ENCODE measurements around the gene WNT16. TPM values are rescaled to one million over a fixed set of nuclear protein-coding genes. Genes with fewer than 3 reads are reported as not detected.
"Not testable (repeated sequence)": the region's sequence is repeated elsewhere in the genome, so short reads cannot be mapped to it uniquely, and the experiment has no call there.

The WNT16 gene
- total RNA-seq, 1 donor from 2014 or later = 0.17 TPM

DNA sequence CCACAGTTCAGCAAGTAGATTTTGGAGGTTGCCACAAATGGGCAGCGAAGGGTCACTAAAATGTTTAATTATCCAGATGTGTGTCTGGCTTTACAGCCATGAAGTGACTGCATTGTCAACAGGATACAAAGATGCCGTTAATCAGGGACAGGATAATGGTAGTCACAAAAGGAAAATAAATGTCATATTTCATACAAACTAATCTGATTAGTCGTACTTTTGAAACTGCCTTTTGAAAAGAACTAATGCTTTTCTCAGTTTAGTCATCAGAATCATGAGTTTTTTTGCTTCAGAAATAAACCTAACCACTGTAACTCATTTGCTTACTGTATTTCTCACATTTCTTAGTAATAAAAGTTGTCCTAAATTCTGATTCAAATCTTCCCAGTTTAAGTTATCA is 22.2 kb upstream of the WNT16 start:
- no peak for DNase-seq (ENCODE audit: low spot score)

DNA sequence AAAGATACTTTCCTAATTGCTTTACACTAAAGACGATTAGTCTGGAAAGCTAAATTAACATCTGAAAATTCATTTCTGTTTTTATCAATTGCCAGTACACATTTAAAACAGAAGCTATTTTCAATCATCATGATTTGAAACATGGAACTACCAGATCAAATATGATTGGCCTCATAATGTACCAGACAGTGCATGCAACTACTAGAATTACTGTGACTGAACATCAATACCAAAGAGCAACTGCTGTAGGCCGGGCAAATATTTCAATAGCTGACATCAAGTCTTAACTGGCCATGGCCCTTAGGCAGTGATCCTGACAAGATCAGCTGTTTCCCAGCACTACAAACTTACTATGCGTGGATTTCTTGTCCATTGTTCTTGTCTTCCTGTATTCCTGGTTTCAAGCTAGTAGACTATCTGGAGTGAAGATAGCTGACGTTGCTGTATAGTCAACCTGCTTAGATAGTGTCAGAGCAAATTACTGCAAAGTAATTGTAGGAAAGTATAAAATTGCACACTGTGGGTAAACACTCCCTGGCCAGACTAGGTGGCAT is 21.7 kb upstream of the WNT16 start:
- no peak for DNase-seq (ENCODE audit: low spot score)

DNA sequence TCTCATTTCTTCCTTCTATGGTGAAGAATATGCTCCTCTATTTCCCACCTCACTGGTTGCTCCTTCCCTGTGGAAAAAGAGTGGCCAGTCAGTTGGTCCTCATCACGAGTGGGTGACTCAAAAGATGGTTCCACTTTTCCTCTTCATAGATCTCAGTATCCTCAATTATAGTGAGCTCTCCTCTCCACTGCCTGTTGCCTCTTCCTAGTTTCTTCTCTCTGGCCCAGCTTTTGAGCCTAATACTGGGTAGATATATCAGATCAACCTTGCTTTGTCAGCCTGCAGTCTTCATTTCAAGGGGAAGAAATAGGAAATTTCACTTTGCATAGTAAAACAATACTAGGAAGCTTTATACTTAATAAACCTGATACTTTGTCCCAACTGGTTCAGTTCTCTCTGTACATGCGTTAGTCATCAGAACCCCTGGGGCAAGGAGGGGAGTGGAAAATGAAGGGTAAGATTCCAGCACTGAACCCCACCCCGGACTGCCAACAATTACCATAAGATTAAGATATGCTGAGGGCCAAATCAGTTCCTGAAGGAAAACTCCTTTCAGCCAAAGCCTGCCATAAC is 15.5 kb upstream of the WNT16 start:
- DNase-seq (ENCODE audit: low spot score) = no peak

DNA sequence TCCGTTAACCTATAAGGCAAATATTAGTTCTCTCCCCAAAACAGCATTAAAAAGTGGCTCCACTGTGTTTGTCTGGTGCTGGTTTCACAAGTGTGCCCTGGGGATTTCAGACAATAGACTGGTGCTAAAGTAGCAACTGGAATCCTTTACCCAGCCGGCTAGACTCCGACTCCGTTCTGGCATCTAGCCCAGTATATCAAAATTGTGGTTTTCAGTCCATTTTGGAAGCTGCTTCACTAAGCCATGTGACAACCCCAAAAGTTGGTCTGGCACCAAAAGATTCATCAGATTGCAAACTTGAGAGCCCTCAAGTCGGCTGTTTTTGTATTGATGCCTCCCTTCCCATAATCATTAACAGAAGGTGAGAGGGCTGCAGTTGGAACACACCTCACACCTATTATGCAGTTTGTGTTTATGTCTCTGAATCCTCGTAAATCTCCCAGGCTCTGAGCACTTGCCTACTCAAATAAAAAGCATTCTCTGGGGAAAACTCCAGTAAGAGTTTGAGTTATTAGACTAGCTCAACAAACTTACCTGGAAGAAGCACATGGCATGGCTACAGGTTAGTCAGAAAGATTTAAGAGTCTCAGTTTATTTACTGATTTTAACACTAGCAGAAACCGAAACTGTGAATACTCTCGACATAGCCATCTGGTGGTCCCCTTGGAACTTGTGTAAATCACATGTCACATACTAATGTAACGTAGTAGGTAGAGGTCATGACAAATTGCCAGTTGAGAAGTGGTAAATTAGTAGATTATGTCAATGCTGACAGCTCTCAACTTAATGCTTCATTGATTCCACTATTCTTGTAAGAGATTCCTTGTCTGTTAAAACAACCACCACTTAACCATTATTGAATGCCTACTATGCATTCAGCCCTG is 14.8 kb upstream of the WNT16 start:
- DNase-seq (ENCODE audit: low spot score) = no peak

DNA sequence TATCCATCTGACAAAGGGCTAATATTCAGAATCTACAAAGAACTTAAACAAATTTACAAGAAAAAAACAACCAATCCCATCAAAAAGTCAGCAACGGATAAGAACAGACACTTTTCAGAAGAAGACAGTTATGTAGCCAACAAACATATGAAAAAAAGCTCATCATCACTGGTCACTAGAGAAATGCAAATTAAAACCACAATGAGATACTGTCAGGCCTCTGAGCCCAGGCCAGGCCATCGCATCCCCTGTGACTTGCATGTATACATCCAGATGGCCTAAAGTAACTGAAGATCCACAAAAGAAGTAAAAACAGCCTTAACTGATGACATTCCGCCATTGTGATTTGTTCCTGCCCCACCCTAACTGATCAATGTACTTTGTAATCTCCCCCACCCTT is 13.6 kb upstream of the WNT16 start:
- DNase-seq (ENCODE audit: low spot score) = not testable (repeated sequence)

DNA sequence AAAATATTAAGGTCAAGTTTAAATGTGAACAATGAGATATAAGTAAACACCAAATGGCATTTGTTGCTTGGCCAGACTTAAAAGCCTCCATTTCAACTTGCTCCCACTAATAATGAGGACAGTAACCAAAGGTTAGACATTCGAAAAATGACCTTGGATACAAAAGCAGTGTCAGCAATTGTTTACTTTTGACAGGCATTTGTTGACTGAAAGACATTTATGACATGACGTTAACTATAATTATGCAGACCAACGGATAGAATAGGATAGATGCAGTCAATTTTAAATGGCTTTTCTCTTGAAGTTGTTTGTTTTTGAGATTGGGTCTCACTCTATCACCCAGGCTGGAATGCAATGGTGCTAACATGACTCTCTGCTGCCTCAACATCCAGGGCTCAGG is 6.3 kb upstream of the WNT16 start:
- DNase-seq (ENCODE audit: low spot score) = no peak

DNA sequence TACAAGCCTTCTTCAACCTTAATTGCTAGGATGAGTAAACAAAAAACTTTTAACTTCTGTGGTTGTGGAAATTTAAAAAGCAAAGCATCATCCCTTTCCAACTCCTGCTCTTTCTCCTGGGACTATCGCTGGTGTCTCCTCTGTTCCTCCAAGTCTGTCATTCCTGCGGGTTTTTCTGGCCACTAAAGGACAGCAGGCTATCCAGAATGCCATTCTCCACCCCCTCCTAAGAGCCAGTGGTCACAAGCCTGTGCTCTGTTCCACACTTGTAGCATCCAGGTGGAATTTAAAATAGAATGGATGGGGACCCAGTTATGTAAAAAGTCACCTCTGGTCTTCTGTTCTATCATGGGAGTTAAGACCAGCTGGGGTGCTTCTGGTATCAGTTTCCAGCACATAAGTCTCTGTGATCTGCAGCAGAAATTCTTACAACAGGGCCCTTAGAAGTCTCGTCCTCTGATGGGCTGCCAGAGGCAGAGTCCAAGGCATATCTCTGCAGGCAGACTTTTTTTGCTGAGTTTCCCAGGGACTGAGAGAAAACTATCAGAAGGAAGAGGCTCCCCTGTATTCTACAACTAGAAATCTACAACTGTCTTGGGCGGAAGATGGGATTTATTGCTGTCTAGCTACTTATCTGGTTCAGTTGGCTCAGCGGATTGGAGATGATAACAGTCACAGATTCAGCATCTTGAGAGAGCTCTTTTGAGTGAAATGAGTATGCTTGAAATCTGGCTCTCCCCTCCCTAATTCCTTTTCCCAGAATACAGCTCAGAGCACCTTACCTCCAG is 5.1 kb upstream of the WNT16 start:
- no peak for DNase-seq (ENCODE audit: low spot score)

GRCh38 chr7:121327671-121328070 is 1.1 kb upstream of the WNT16 start:
- DNase-seq (ENCODE audit: low spot score) = no peak

DNA sequence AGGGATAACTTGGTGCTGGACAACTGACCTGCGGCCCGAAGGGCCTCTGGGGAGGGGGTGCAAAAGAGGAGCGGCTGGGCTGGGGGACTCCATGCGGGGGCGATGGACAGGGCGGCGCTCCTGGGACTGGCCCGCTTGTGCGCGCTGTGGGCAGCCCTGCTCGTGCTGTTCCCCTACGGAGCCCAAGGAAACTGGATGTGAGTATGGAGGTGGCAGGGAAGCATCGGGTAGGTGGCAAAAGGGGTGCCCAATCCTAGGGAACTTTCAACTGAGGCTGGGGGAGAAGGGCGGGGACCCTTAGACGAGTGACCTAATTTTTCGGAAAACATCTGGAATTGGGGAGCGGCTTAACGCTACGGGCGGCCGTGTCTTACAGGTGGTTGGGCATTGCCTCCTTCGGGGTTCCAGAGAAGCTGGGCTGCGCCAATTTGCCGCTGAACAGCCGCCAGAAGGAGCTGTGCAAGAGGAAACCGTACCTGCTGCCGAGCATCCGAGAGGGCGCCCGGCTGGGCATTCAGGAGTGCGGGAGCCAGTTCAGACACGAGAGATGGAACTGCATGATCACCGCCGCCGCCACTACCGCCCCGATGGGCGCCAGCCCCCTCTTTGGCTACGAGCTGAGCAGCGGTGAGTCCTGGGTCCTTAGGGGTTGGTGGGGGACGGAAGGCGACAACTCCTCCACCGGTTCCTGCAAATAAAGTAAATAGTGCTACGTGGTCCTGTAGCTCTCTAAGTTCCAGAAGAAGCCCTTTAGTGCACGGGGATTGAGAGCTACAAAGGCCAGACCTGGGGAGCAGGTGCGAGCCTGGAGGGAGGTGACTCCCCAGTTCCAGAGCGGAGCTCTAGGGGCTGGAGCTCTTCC is 622 bp downstream of the WNT16 start:
- DNase-seq (ENCODE audit: low spot score) = no peak

DNA sequence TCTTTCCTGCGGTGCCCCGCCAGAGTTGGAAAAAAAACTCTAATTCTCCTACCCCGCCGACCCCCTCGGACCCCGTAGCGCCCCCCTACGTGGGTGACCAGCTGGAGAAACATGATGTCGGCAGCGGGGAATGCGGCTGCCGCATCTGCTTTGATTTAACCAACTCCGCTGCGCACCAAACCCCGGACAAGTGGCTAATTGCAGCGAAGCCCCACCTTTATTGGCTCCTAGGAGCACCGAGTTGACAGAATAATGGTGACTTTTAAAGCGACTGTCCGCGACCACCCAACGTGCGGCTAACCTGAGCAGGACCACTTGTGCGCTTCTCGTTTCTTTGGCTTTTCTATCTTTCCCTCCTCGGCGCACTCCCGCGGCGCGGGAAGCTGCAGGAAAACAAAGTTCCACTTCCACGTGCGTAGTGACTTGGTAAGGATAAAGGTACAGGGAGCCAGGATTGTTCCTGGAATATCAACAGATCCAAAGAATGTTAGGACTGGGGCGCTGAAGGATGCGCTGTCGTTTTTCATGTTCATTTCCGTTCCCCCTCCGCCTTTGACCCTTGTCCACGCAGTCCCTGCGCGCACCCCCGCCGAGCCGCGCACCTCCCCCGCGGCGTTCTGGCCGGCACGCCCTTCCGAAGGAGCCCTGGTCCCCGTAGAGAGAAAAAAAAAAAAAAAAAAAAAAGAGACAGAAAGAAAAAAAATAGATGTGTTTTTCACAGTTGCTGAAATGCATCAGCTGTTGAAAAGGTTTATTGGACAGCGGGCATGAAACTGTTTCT is 1.4 kb downstream of the WNT16 start:
- DNase-seq (ENCODE audit: low spot score) = no peak

GRCh38 chr7:121331048-121331447 is 2.2 kb downstream of the WNT16 start:
- DNase-seq (ENCODE audit: low spot score) = no peak

DNA sequence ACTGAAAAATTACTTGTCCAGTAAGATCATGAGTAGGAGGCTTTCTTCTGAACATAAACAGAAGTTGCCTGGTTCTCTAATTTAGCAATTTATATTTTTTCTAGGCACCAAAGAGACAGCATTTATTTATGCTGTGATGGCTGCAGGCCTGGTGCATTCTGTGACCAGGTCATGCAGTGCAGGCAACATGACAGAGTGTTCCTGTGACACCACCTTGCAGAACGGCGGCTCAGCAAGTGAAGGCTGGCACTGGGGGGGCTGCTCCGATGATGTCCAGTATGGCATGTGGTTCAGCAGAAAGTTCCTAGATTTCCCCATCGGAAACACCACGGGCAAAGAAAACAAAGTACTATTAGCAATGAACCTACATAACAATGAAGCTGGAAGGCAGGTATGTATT is 2.8 kb downstream of the WNT16 start:
- no peak for DNase-seq (ENCODE audit: low spot score)

DNA sequence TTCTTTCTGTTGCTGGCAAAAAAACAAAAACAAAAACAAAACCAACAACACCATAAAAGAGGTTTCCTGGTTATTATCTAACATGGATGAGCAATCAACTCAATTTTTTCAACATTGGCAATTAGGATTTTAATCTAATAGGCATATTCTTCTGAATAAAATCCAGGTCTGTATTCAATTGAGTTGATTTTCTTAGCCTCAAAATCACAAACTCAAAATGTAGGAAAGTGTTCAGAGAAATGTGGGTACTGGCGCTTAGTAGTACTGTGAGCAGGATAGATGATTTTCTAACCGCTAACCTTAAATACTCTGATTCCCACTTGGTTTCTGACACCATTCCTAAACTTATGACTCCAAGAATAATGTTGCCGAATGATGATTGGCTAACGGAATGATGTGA is 5.6 kb downstream of the WNT16 start:
- DNase-seq (ENCODE audit: low spot score) = no peak

GRCh38 chr7:121334875-121335648 is 6.3 kb downstream of the WNT16 start:
- no peak for DNase-seq (ENCODE audit: low spot score)

DNA sequence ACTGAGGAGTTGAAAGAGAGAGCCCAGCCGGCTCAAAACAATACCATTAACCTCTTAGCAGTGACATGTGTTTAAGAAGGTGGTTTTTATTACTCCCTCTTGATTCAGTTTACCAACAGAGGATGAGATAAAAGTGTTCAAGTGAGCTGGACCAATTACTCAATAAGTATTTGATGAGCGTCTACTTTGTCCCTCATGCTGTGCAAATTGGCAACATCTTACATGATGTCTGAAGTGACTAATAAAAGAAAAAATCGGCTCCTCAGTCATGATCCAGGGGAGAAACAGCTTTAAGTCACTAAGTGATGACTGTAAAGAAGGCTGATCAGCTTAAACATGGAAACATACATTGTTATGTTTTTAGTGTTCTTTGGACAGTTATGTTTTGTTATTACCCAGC is 7.8 kb downstream of the WNT16 start:
- DNase-seq (ENCODE audit: low spot score) = no peak

DNA sequence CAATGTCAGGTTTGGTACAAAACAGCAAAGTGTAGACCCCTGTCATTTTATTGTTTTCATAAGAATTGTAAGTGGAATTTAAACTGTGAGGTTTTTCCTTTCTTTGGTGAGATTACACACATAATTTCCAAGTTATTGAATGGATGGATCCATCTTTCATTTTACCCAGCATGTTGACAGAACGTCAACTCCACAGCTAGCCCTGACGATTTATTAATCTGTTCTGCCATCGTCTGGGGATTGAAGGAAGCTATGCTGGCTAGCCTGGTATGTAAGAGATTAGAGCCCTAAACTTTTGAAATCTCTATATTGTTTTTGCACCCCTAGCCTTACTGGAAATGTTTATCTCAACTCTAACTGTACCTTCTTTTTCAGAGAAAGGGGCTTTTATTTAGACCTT is 8.6 kb downstream of the WNT16 start:
- DNase-seq (ENCODE audit: low spot score) = no peak

DNA sequence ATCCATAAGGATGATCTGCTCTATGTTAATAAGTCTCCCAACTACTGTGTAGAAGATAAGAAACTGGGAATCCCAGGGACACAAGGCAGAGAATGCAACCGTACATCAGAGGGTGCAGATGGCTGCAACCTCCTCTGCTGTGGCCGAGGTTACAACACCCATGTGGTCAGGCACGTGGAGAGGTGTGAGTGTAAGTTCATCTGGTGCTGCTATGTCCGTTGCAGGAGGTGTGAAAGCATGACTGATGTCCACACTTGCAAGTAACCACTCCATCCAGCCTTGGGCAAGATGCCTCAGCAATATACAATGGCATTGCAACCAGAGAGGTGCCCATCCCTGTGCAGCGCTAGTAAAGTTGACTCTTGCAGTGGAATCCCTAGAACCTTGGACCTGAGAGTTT is 10.3 kb downstream of the WNT16 start:
- no peak for DNase-seq (ENCODE audit: low spot score)

DNA sequence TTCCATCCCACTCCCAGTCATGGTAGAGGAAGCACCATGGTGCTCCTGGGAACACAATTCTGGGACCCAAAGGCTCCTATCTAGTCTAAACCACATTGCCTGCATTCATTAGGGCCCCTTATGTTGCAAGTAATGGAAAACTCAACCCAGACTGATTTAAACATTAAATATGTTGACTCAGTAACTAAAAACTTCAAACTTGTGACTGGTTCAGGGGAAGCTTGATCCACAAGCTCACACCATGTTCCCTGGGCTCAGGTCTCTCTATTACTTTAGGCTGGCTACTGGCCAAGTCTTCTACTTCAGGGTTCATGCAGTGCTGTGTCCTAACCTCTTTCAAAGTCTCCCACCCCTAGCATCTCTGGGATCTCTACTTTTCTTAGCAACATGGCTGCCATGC is 13.1 kb downstream of the WNT16 start:
- no peak for DNase-seq (ENCODE audit: low spot score)

GRCh38 chr7:121342631-121343030 is 13.8 kb downstream of the WNT16 start:
- no peak for DNase-seq (ENCODE audit: low spot score)

DNA sequence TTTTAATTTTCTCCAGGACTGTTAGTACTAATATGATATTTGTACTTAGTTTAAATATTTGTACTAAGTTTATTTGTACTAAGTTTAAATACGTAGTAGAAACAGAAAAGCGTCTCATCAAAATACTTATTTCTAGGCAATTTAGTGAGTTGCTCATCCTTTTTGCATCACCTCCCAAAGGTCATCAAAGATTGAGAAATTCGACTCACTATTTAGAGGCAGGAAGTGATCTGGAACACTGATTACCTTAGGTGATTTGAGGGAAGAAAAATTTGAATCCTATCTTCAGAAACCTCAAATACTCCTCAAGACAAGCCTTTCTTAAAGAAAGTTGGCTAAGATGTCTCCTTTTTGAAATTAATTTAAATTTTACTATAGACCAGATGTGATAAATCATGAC is 14.5 kb downstream of the WNT16 start:
- no peak for DNase-seq (ENCODE audit: low spot score)

Data from mucosa of gallbladder (tissue), 1 donor.